Common myeloid progenitor, CD34-positive (primary cell): ENCODE measurements around the gene ADNP.

Experiments
- CTCF ChIA-PET: fragments of 350-600 bp; sonication (Branson Sonifier 250); formaldehyde crosslinking; loops from one replicate; lab custom pipeline; 2021; ENCODE audit warnings: antibody characterized with exemption; lab: Charles Lee
- POLR2A ChIA-PET: fragments of 350-600 bp; sonication (Branson Sonifier 250); formaldehyde crosslinking; loops from one replicate; lab custom pipeline; 2021; ENCODE audit warnings: antibody characterized with exemption; lab: Charles Lee
- DNase-seq, 3 donors: peaks; one replicate each; pipeline versions ENCODE4 v3.0.0 to v3.0.0-alpha.2; 2013
- H3K27ac ChIP-seq, 2 experiments: 1 replicate in 1 of 2; 2 replicates in 1 of 2; pipeline ENCODE4 v1.7.0; 2013; ENCODE audit warnings: inconsistent platforms in 2 of 2, low read length in 2 of 2, mild to moderate bottlenecking in 2 of 2, low read depth in 1 of 2, moderate library complexity in 1 of 2; ENCODE audit not compliant: severe bottlenecking in 2 of 2, insufficient read depth in 1 of 2, poor library complexity in 1 of 2
- H3K27me3 ChIP-seq, 5 experiments: replicated peaks in 2 of 5; 1 replicate in 3 of 5; 2 replicates in 2 of 5; pipeline versions ENCODE4 v1.6.1 to v1.7.0; 2013; ENCODE audit warnings: low read length in 4 of 5, mild to moderate bottlenecking in 2 of 5, moderate library complexity in 2 of 5, inconsistent platforms in 1 of 5; ENCODE audit not compliant: insufficient read depth in 5 of 5, control insufficient read depth in 4 of 5
- H3K36me3 ChIP-seq, 4 experiments: 1 replicate in 2 of 4; 2 replicates in 2 of 4; pipeline versions ENCODE4 v1.6.1 to v1.7.0; 2013; ENCODE audit warnings: low read length in 3 of 4, control low read depth in 1 of 4, mild to moderate bottlenecking in 1 of 4; ENCODE audit not compliant: control insufficient read depth in 4 of 4, insufficient read depth in 4 of 4
- H3K4me1 ChIP-seq, 4 experiments: 1 replicate in 3 of 4; 2 replicates in 1 of 4; pipeline versions ENCODE4 v1.6.1 to v1.7.1; 2013; ENCODE audit warnings: low read length in 3 of 4, mild to moderate bottlenecking in 3 of 4, control low read depth in 1 of 4, inconsistent platforms in 1 of 4, moderate library complexity in 1 of 4; ENCODE audit not compliant: control insufficient read depth in 4 of 4, insufficient read depth in 4 of 4; ENCODE audit errors: control extremely low read depth in 1 of 4
- H3K4me3 ChIP-seq, 7 experiments: 1 replicate in 4 of 7; 2 replicates in 3 of 7; pipeline versions ENCODE4 v1.5.1 to v1.7.0; 2013; ENCODE audit warnings: mild to moderate bottlenecking in 7 of 7, low read length in 6 of 7, moderate library complexity in 6 of 7, inconsistent platforms in 2 of 7, low read depth in 2 of 7, control low read depth in 1 of 7; ENCODE audit not compliant: insufficient read depth in 4 of 7, control insufficient read depth in 1 of 7; ENCODE audit errors: extremely low read depth in 1 of 7
- H3K9me3 ChIP-seq, 5 experiments: 1 replicate in 4 of 5; 2 replicates in 1 of 5; pipeline versions ENCODE4 v1.6.1 to v1.7.1; 2013; ENCODE audit warnings: low read length in 4 of 5, mild to moderate bottlenecking in 2 of 5, inconsistent platforms in 1 of 5, low read depth in 1 of 5, moderate library complexity in 1 of 5; ENCODE audit not compliant: control insufficient read depth in 4 of 5, insufficient read depth in 2 of 5; ENCODE audit errors: control extremely low read depth in 1 of 5
- WGBS: methylation state at CpG from one replicate; pipeline ENCODE4 v1.1.5; 2013; ENCODE audit not compliant: insufficient coverage; 5-methylcytosine and 5-hydroxymethylcytosine counted together

Gene ADNP

GRCh38 chr20:50909413-50909812 lies 21.8 kb downstream of the ADNP start:
- no peak for DNase-seq
- WGBS = 91% methylated on average over 3 of the region's 3 CpGs
- Histone ChIP-seq H3K9me3 (no peaks in the 10 kb centered on the region), H3K27ac (no peak overlapping the region), H3K36me3 (peaks cover 4 to 30% (median 10%) of the 10 kb centered on the region in 4 experiments), H3K4me3 (no peak overlapping the region), H3K4me1 (peaks cover 0 to 1% (median 0%) of the 10 kb centered on the region in 4 experiments), H3K27me3 (no peaks in the 10 kb centered on the region)
- ChIA-PET POLR2A (interaction anchor here (0.6 to 0.9 kb wide), 3 partner anchors 9 to 91 kb away, joined by 3 to 7 read pairs (median 5); no protein-coding TSS in a partner anchor), CTCF (interaction anchor here (0.9 to 6.1 kb wide), 10 partner anchors 9 to 115 kb away, joined by 3 to 44 read pairs (median 4); partner anchors contain the start of genes ADNP and BCAS4)

- H3K27ac ChIP-seq = peak overlapping the region in 1 of 2 experiments; percentile 27
- WGBS = 91% methylated on average over 4 of the region's 6 CpGs
- no peaks in the 10 kb centered on the region for H3K27me3 ChIP-seq
- no peak for DNase-seq
- no peak overlapping the region for H3K4me3 ChIP-seq
- peaks cover 18 to 46% (median 28%) of the 10 kb centered on the region in 4 experiments for H3K36me3 ChIP-seq
- CTCF ChIA-PET = interaction anchor here (1.9 kb wide), 1 partner anchor 27 kb away, joined by 4 read pairs; the partner anchor contains the start of gene ADNP
- H3K4me1 ChIP-seq = no peaks in the 10 kb centered on the region
- POLR2A ChIA-PET = no interaction called here
- no peaks in the 10 kb centered on the region for H3K9me3 ChIP-seq
These were observed 27.1 kb downstream of the ADNP start for GRCh38 chr20:50904067-50904570.

- Histone ChIP-seq H3K27me3 (no peaks in the 10 kb centered on the region), H3K27ac (no peak overlapping the region), H3K36me3 (peaks cover 18 to 50% (median 29%) of the 10 kb centered on the region in 4 experiments), H3K4me1 (peaks cover 0 to 6% (median 0%) of the 10 kb centered on the region in 4 experiments), H3K4me3 (no peak overlapping the region), H3K9me3 (no peaks in the 10 kb centered on the region)
- POLR2A ChIA-PET = interaction anchor here (0.9 kb wide), 1 partner anchor 31 kb away, joined by 3 read pairs; no protein-coding TSS in a partner anchor
- WGBS = 92% methylated on average over 6 of the region's 8 CpGs
- peak in 1 of 3 donors; percentile 43 for DNase-seq
- CTCF ChIA-PET = interaction anchor here (0.8 to 1.9 kb wide), 4 partner anchors 20 to 109 kb away, joined by 3 to 4 read pairs (median 4); partner anchors contain the start of genes ADNP and BCAS4
These were observed 27.7 kb downstream of the ADNP start for GRCh38 chr20:50903353-50904051.

- Histone ChIP-seq H3K27ac (no peak overlapping the region), H3K4me3 (no peak overlapping the region), H3K4me1 (peaks cover 0 to 6% (median 0%) of the 10 kb centered on the region in 4 experiments), H3K9me3 (no peaks in the 10 kb centered on the region), H3K27me3 (no peaks in the 10 kb centered on the region), H3K36me3 (peaks cover 30 to 68% (median 41%) of the 10 kb centered on the region in 4 experiments)
- ChIA-PET CTCF (interaction anchor here (0.7 to 1.5 kb wide), 3 partner anchors 8 to 107 kb away, joined by 3 to 4 read pairs (median 4); partner anchors contain the start of gene BCAS4), POLR2A (no interaction called here)
- no CpG with 5 or more reads among the region's 1 CpG for WGBS
- no peak for DNase-seq
These were observed 29.9 kb downstream of the ADNP start for GRCh38 chr20:50901301-50901700.

- POLR2A ChIA-PET = interaction anchor here (0.6 kb wide), 1 partner anchor 132 kb away, joined by 3 read pairs; no protein-coding TSS in a partner anchor
- H3K27ac ChIP-seq = no peak overlapping the region
- DNase-seq = no peak
- H3K4me1 ChIP-seq = peaks cover 0 to 6% (median 0%) of the 10 kb centered on the region in 4 experiments
- H3K36me3 ChIP-seq = peaks cover 30 to 70% (median 43%) of the 10 kb centered on the region in 4 experiments
- H3K4me3 ChIP-seq = no peak overlapping the region
- no peaks in the 10 kb centered on the region for H3K27me3 ChIP-seq
- 100% methylated on average over 2 of the region's 7 CpGs for WGBS
- H3K9me3 ChIP-seq = no peaks in the 10 kb centered on the region
- CTCF ChIA-PET = interaction anchor here (0.6 to 1.6 kb wide), 7 partner anchors 9 to 106 kb away, joined by 3 to 8 read pairs (median 4); partner anchors contain the start of genes ADNP and BCAS4
These were observed 31.0 kb downstream of the ADNP start for GRCh38 chr20:50900261-50900660.

GRCh38 chr20:50898475-50898874 lies 32.8 kb downstream of the ADNP start:
- Histone ChIP-seq H3K4me3 (no peak overlapping the region), H3K36me3 (peaks cover 34 to 78% (median 51%) of the 10 kb centered on the region in 4 experiments), H3K4me1 (peaks cover 0 to 6% (median 0%) of the 10 kb centered on the region in 4 experiments), H3K27ac (no peak overlapping the region), H3K27me3 (no peaks in the 10 kb centered on the region), H3K9me3 (no peaks in the 10 kb centered on the region)
- ChIA-PET POLR2A (no interaction called here), CTCF (interaction anchor here (0.6 to 1.6 kb wide), 4 partner anchors 9 to 217 kb away, joined by 3 to 6 read pairs (median 4); partner anchors contain the start of gene BCAS4)
- no peak for DNase-seq
- no CpG with 5 or more reads among the region's 1 CpG for WGBS
